Ovary (tissue), 3 donors: Measurements from ENCODE around the gene SQSTM1.

ENCODE experiments used
- EP300 ChIP-seq: sonication (generic); formaldehyde crosslinking; IDR thresholded peaks from one replicate; pipeline ENCODE4 v1.6.1; 2017; ENCODE audit warnings: antibody characterized with exemption
- POLR2A ChIP-seq: fragments of 450-650 bp; IDR thresholded peaks from one replicate; pipeline ENCODE4 v1.6.1; 2017; ENCODE audit warnings: antibody characterized with exemption, mild to moderate bottlenecking, moderate library complexity
- TF ChIP-seq, protein P1 (sequence below), 3 donors: fragments of 450-650 bp in 2 of 3; fragments of 200-600 bp in 1 of 3; IDR thresholded peaks; one replicate each; pipeline versions ENCODE4 v1.5.1 to v1.8.0; 2016 to 2022; ENCODE audit warnings: antibody characterized with exemption in 3 of 3, mild to moderate bottlenecking in 1 of 3
- donor health status: DM: no; HTN: no; CAD: no.

DNA sequence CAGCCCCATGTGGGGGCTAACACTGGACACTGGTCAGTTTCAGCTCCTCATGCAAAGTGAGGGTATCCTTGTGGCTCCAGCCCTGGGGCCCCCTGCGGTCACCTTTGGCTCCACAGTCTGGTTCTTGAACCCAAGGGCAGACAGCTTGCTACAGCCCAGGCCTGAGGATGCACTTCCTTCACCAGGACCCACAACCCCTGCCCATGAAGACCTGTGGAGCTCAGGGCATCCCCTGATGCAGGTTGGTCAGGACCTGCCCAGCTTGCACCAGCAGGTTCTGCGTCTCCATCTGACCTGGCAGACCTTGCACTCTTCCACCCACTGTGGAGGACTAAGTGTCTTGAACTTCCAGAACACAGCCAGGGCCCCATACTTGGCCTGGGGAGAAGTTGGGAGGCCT lies 41.6 kb downstream of the SQSTM1 start:
- TF ChIP-seq, protein P1, sequence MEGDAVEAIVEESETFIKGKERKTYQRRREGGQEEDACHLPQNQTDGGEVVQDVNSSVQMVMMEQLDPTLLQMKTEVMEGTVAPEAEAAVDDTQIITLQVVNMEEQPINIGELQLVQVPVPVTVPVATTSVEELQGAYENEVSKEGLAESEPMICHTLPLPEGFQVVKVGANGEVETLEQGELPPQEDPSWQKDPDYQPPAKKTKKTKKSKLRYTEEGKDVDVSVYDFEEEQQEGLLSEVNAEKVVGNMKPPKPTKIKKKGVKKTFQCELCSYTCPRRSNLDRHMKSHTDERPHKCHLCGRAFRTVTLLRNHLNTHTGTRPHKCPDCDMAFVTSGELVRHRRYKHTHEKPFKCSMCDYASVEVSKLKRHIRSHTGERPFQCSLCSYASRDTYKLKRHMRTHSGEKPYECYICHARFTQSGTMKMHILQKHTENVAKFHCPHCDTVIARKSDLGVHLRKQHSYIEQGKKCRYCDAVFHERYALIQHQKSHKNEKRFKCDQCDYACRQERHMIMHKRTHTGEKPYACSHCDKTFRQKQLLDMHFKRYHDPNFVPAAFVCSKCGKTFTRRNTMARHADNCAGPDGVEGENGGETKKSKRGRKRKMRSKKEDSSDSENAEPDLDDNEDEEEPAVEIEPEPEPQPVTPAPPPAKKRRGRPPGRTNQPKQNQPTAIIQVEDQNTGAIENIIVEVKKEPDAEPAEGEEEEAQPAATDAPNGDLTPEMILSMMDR (IDR thresholded peaks at IDR 0.05) = no peak
- TF ChIP-seq POLR2A (no peak), EP300 (no peak)
